ENCODE results near the gene REPIN1. TPM values are rescaled to one million over a fixed set of nuclear protein-coding genes. Genes with fewer than 3 reads are reported as not detected.

REPIN1 gene
- total and polyA plus RNA-seq, 9 of the 15 experiments (the other 6 are each of a cell fraction or from before 2014, with no cell fraction given) = 8.1 to 283 (median 94.3) TPM

GRCh38 chr7:150322114-150322832 is 46.3 kb upstream of the REPIN1 start (continued):
- peak in 1 of 3 experiments; percentile 71; a peak in 2 of 6 replicates for TF ChIP-seq ZBTB11 (CRISPR knock-in tag; IDR thresholded peaks at IDR 0.05)
- peak; percentile 87 for TF ChIP-seq GTF2A2 (tag; IDR thresholded peaks at IDR 0.05)
- no peak for TF ChIP-seq STAT5B (CRISPR knock-in tag; IDR thresholded peaks at IDR 0.05)
- TF ChIP-seq PRPF4 (IDR thresholded peaks at IDR 0.05; ENCODE audit: insufficient read depth, low read depth, low read length, poor library complexity, severe bottlenecking) = no peak
- TF ChIP-seq MTA1 (IDR thresholded peaks at IDR 0.05; ENCODE audit: borderline replicate concordance) = no peak
- TF ChIP-seq PCBP1 (IDR thresholded peaks at IDR 0.05; ENCODE audit: low read depth, low read length, poor library complexity, severe bottlenecking) = no peak
- peak; percentile 5; the same call in 1 of the 2 replicates for TF ChIP-seq CREM (IDR thresholded peaks at IDR 0.05; ENCODE audit: low read depth)
- TF ChIP-seq ZEB2 (IDR thresholded peaks at IDR 0.05) = no peak
- 0 out of 2 replicates have a peak, but pooled peaks have one; percentile 60 for TF ChIP-seq SLC30A9 (CRISPR knock-in tag; IDR thresholded peaks at IDR 0.05)
- no peak for TF ChIP-seq ZNF75A (CRISPR knock-in tag; IDR thresholded peaks at IDR 0.05)
- no peak for TF ChIP-seq ZNF778 (CRISPR knock-in tag; IDR thresholded peaks at IDR 0.05)
- TF ChIP-seq HNRNPLL (IDR thresholded peaks at IDR 0.05; ENCODE audit: low read depth, low read length, poor library complexity, severe bottlenecking) = no peak
- 0 out of 2 replicates have a peak, but pooled peaks have one; percentile 22 for TF ChIP-seq BCL6 (CRISPR knock-in tag; IDR thresholded peaks at IDR 0.05)
- TF ChIP-seq DMBX1 (CRISPR knock-in tag; IDR thresholded peaks at IDR 0.05; ENCODE audit: borderline replicate concordance) = peak; percentile 93; the same call in 1 of the 2 replicates
- no peak for TF ChIP-seq ZNF277 (CRISPR knock-in tag; IDR thresholded peaks at IDR 0.05; ENCODE audit: borderline replicate concordance)
- peak; percentile 33 to 87 (median 67) for TF ChIP-seq YY1 (IDR thresholded peaks at IDR 0.05; ENCODE audit: borderline replicate concordance in 1 of 3, control insufficient read depth in 1 of 3, extremely low read depth in 1 of 3, insufficient read depth in 3 of 3, insufficient read length in 1 of 3, insufficient replicate concordance in 2 of 3, low read depth in 1 of 3, low read length in 2 of 3)
- TF ChIP-seq NR2C2 (CRISPR knock-in tag; IDR thresholded peaks at IDR 0.05) = no peak
- TF ChIP-seq NR2C2 (tag; IDR thresholded peaks at IDR 0.05) = no peak
- TF ChIP-seq TFE3 (CRISPR knock-in tag; IDR thresholded peaks at IDR 0.05) = peak; percentile 27; the same call in 1 of the 2 replicates

Data from K562 (cell line).